OCI-LY7 (cell line): ENCODE data around the gene SIGLEC9. TPM values are rescaled to one million over a fixed set of nuclear protein-coding genes. Genes with fewer than 3 reads are reported as not detected.

Experiments
- BruUV-seq: library from RNA; stranded (reverse); fragments of 400-500 nt; replicated peaks from 2 replicates; lab custom pipeline; 2021; lab: Mats Ljungman, UMichigan
- CTCF ChIA-PET: fragments of 300-600 bp; sonication (Branson Sonifier 250); formaldehyde crosslinking; loops from one replicate; lab custom pipeline; 2022; ENCODE audit warnings: antibody characterized with exemption; ENCODE audit not compliant: unreplicated experiment; lab: Charles Lee
- POLR2A ChIA-PET: fragments of 300-600 bp; sonication (Branson Sonifier 250); formaldehyde crosslinking; loops from one replicate; lab custom pipeline; 2022; ENCODE audit warnings: antibody characterized with exemption; lab: Charles Lee
- DNase-seq: peaks from one replicate; pipeline ENCODE4 v3.0.0-alpha.2; 2015; ENCODE audit warnings: low spot score
- H2AFZ ChIP-seq: fragments of 200-600 bp; sonication (generic), shearing (Covaris generic); 2 replicates; pipeline ENCODE4 v1.6.1; 2014; ENCODE audit warnings: mild to moderate bottlenecking, antibody characterized with exemption, low read length, moderate library complexity
- H3K27ac ChIP-seq: fragments of 200-600 bp; sonication (generic); 2 replicates; pipeline ENCODE4 v1.5.1; 2014; ENCODE audit warnings: mixed run types, low read depth, mild to moderate bottlenecking, moderate library complexity, low read length, inconsistent platforms; ENCODE audit not compliant: poor library complexity, severe bottlenecking
- H3K36me3 ChIP-seq: fragments of 200-600 bp; sonication (generic); 2 replicates; pipeline ENCODE4 v1.6.1; 2014; ENCODE audit warnings: mild to moderate bottlenecking, antibody characterized with exemption, low read length, moderate library complexity, mixed read lengths; ENCODE audit not compliant: insufficient read depth
- H3K4me1 ChIP-seq: fragments of 200-600 bp; sonication (generic); 2 replicates; pipeline ENCODE4 v1.5.1; 2014; ENCODE audit warnings: mild to moderate bottlenecking, low read length; ENCODE audit not compliant: insufficient read depth, poor library complexity, severe bottlenecking
- H3K4me2 ChIP-seq: fragments of 200-600 bp; sonication (generic); 2 replicates; pipeline ENCODE4 v1.6.1; 2014; ENCODE audit warnings: mild to moderate bottlenecking, low read length
- H3K4me3 ChIP-seq: fragments of 200-600 bp; sonication (generic); 2 replicates; pipeline ENCODE4 v1.5.1; 2014; ENCODE audit warnings: mild to moderate bottlenecking, low read depth, low read length; ENCODE audit not compliant: poor library complexity, severe bottlenecking
- H3K79me2 ChIP-seq: fragments of 200-600 bp; sonication (generic); 2 replicates; pipeline ENCODE4 v1.6.1; 2016; ENCODE audit warnings: low read depth, mild to moderate bottlenecking, low read length, moderate library complexity, mixed read lengths; ENCODE audit not compliant: insufficient read depth
- H3K9me2 ChIP-seq: fragments of 200-600 bp; sonication (generic); 2 replicates; pipeline ENCODE4 v1.6.1; 2016; ENCODE audit warnings: mild to moderate bottlenecking, low read length, mixed read lengths; ENCODE audit not compliant: insufficient read depth
- H3K9me3 ChIP-seq: fragments of 200-600 bp; sonication (generic); 2 replicates; pipeline ENCODE4 v1.6.1; 2014; ENCODE audit warnings: mild to moderate bottlenecking, mixed run types, low read length, mixed read lengths
- H4K20me1 ChIP-seq: fragments of 200-600 bp; sonication (generic); 2 replicates; pipeline ENCODE4 v1.6.1; 2014; ENCODE audit warnings: mild to moderate bottlenecking, antibody characterized with exemption, low read length, moderate library complexity, mixed read lengths; ENCODE audit not compliant: insufficient read depth
- CTCF ChIP-seq: fragments of 200-600 bp; sonication (generic); conservative IDR thresholded peaks from 2 replicates; pipeline ENCODE4 v1.5.1; 2014; ENCODE audit warnings: mild to moderate bottlenecking, antibody characterized with exemption, low read length, moderate library complexity, mixed read lengths
- EZH2phosphoT487 ChIP-seq: fragments of 200-600 bp; sonication (generic); IDR thresholded peaks from 2 replicates; pipeline ENCODE4 v1.6.1; 2018; ENCODE audit warnings: low read depth, borderline replicate concordance, mild to moderate bottlenecking, mixed run types, antibody characterized with exemption, low read length, moderate library complexity, mixed read lengths
- intact Hi-C: fragments of 100-400 bp; cut with micrococcal nuclease; formaldehyde crosslinking; loops from one replicate; pipeline ENCODE4 v1.10.0; 2022; ENCODE audit not compliant: unreplicated experiment
- total RNA-seq, 2 experiments: library from RNA; depleted of rRNA in 1 of 2; stranded (reverse); fragments of >200 nt in 1 of 2; shearing (Covaris generic) in 1 of 2; gene quantifications; 2 replicates each; pipeline ENCODE4 v1.2.3, GENCODE V29; 2014 to 2022

Gene SIGLEC9
- total RNA-seq, 2 experiments from 2014 or later, result not detected

- DNase-seq, result no peak
- Histone ChIP-seq H3K79me2 (no peaks in the 10 kb centered on the region), H3K9me2 (no peaks in the 10 kb centered on the region), H3K27ac (no peak overlapping the region), H4K20me1 (no peaks in the 10 kb centered on the region), H3K36me3 (no peaks in the 10 kb centered on the region), H3K4me2 (no peak overlapping the region), H3K4me1 (no peaks in the 10 kb centered on the region), H2AFZ (no peak overlapping the region), H3K9me3 (no peaks in the 10 kb centered on the region), H3K4me3 (no peak overlapping the region)
- ChIA-PET POLR2A (no interaction called here), CTCF (no interaction called here)
- no TSS peak for BruUV-seq
- TF ChIP-seq CTCF (no peak), EZH2phosphoT487 (no peak)
- intact Hi-C loops, result no loop called here
Observed at GRCh38 chr19:51163257-51163656, 38.6 kb downstream of the SIGLEC9 start.

- Histone ChIP-seq H3K36me3 (no peaks in the 10 kb centered on the region), H4K20me1 (no peaks in the 10 kb centered on the region), H3K9me3 (no peaks in the 10 kb centered on the region), H2AFZ (no peak overlapping the region), H3K27ac (no peak overlapping the region), H3K4me1 (no peaks in the 10 kb centered on the region), H3K79me2 (no peaks in the 10 kb centered on the region), H3K9me2 (no peaks in the 10 kb centered on the region), H3K4me3 (no peak overlapping the region), H3K4me2 (no peak overlapping the region)
- ChIA-PET POLR2A (no interaction called here), CTCF (no interaction called here)
- no peak for DNase-seq
- intact Hi-C loops, result no loop called here
- BruUV-seq, result no TSS peak
- TF ChIP-seq EZH2phosphoT487 (no peak), CTCF (no peak)
Observed at GRCh38 chr19:51164215-51164614, 39.5 kb downstream of the SIGLEC9 start.

- Histone ChIP-seq H3K9me3 (no peaks in the 10 kb centered on the region), H2AFZ (no peak overlapping the region), H3K36me3 (no peaks in the 10 kb centered on the region), H3K9me2 (no peaks in the 10 kb centered on the region), H3K27ac (no peak overlapping the region), H4K20me1 (no peaks in the 10 kb centered on the region), H3K79me2 (no peaks in the 10 kb centered on the region), H3K4me1 (no peaks in the 10 kb centered on the region), H3K4me3 (no peak overlapping the region), H3K4me2 (no peak overlapping the region)
- CTCF ChIA-PET, result no interaction called here
- no peak for DNase-seq
- intact Hi-C loops, result no loop called here
- POLR2A ChIA-PET, result no interaction called here
- BruUV-seq, result no TSS peak
- TF ChIP-seq EZH2phosphoT487, result no peak
- no peak for TF ChIP-seq CTCF
Observed at GRCh38 chr19:51166846-51167490, 42.3 kb downstream of the SIGLEC9 start.
